ENCODE measurements around the gene PCDHGA2.
A peak's percentile ranks its signal among the peaks of the same experiment; 100 is the strongest.
"Not testable (repeated sequence)": the region's sequence is repeated elsewhere in the genome, so short reads cannot be mapped to it uniquely, and the experiment has no call there.

PCDHGA2 gene

DNA sequence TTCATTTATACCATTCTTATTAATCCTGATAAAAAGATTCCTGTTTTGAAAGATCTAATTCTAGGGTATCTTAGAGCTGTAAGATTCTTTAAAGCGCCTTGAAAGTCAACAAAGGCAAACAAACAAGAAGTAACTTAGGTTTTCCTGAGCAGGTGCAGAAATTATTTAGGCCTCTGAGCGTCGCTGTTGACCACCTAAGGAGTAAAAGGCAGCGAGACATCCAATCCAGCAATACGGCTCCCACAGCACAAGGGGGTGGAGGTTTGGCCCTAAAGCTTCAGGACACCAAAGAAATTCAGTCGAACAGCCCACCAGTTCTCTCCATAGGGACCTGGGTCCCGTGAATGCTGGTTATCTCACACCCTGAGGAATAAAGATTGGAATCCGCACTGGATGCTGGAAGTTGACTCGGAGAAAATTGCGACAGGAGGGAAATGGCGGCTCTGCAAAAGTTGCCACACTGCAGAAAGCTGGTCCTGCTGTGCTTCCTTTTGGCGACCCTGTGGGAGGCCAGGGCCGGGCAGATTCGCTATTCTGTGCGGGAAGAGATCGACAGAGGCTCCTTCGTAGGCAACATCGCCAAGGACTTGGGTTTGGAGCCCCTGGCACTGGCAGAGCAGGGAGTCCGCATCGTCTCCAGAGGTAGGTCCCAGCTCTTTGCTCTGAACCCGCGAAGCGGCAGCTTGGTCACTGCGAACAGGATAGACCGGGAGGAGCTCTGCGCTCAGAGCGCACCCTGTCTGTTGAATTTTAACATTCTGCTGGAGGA, at the start of gene PCDHGA2:
Gene PCDHGA2, plus strand, starts transcription at position 223 of the 769 bp plus-strand sequence.
- no peaks in the 10 kb centered on the region for H3K4me1 ChIP-seq (ENCODE audit: control insufficient read depth, insufficient read depth, low read length, unreplicated experiment)
- H3K4me3 ChIP-seq (ENCODE audit: low read depth, low read length), result peak within 1 kb of the TSS; percentile 70
- no peaks in the 10 kb centered on the region for H3K36me3 ChIP-seq (ENCODE audit: insufficient read depth, low read length)
- peaks cover 74% of the 10 kb centered on the region for H3K27me3 ChIP-seq (ENCODE audit: insufficient read depth, low read length)
- peak within 1 kb of the TSS; percentile 57 for H2AFZ ChIP-seq (ENCODE audit: low read length, unreplicated experiment)
- no peaks in the 10 kb centered on the region for H3K79me2 ChIP-seq (ENCODE audit: control insufficient read depth, insufficient read depth, low read length, unreplicated experiment)
- no peak within 1 kb of the TSS for H3K27ac ChIP-seq (ENCODE audit: low read depth, low read length)

GRCh38 chr5:141298376-141298775, 40.2 kb upstream of the PCDHGA2 start:
- no peaks in the 10 kb centered on the region for H3K4me1 ChIP-seq (ENCODE audit: control insufficient read depth, insufficient read depth, low read length, unreplicated experiment)
- no peak overlapping the region for H2AFZ ChIP-seq (ENCODE audit: low read length, unreplicated experiment)
- H3K27me3 ChIP-seq (ENCODE audit: insufficient read depth, low read length), result no peaks in the 10 kb centered on the region
- no peaks in the 10 kb centered on the region for H3K36me3 ChIP-seq (ENCODE audit: insufficient read depth, low read length)
- H3K27ac ChIP-seq (ENCODE audit: low read depth, low read length), result no peak overlapping the region
- H3K4me3 ChIP-seq (ENCODE audit: low read depth, low read length), result no peak overlapping the region
- H3K79me2 ChIP-seq (ENCODE audit: control insufficient read depth, insufficient read depth, low read length, unreplicated experiment), result no peaks in the 10 kb centered on the region

DNA sequence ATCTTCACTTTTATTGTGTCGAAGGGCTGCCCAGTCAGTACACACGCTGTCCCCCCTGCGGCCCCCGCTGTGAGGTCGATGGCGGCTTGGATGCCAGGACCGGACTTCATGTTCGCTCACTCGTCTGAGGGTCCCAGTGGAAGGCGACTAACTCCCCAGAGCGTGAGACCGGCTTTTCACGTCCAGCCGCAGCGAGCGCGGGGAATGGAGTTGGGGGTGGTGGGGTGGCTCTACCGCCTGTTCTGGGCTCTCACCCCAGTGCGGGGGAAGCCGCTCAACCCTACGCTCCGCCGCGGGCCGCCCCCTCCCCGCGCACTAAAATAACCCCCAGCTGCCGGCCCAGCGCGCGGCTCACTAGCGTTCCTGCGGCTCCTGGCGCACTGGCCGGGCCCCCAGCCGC, 34.8 kb upstream of the PCDHGA2 start, which contains the start of gene SLC25A2:
Gene SLC25A2, minus strand, starts transcription at position 294 of the 400 bp plus-strand sequence. Its CDS starts 184 bp downstream, at position 110.
- Histone ChIP-seq H3K27me3 (ENCODE audit: insufficient read depth, low read length) (no peaks in the 10 kb centered on the region), H3K79me2 (ENCODE audit: control insufficient read depth, insufficient read depth, low read length, unreplicated experiment) (no peaks in the 10 kb centered on the region), H3K36me3 (ENCODE audit: insufficient read depth, low read length) (peaks cover 3% of the 10 kb centered on the region; the same call in 1 of the 2 replicates), H3K4me1 (ENCODE audit: control insufficient read depth, insufficient read depth, low read length, unreplicated experiment) (no peaks in the 10 kb centered on the region), H2AFZ (ENCODE audit: low read length, unreplicated experiment) (no peak within 1 kb of the TSS), H3K4me3 (ENCODE audit: low read depth, low read length) (no peak within 1 kb of the TSS), H3K27ac (ENCODE audit: low read depth, low read length) (no peak within 1 kb of the TSS)

- Histone ChIP-seq H3K4me3 (ENCODE audit: low read depth, low read length) (no peak overlapping the region), H3K79me2 (ENCODE audit: control insufficient read depth, insufficient read depth, low read length, unreplicated experiment) (peaks cover 9% of the 10 kb centered on the region), H3K4me1 (ENCODE audit: control insufficient read depth, insufficient read depth, low read length, unreplicated experiment) (peaks cover 6% of the 10 kb centered on the region), H3K36me3 (ENCODE audit: insufficient read depth, low read length) (peaks cover 3% of the 10 kb centered on the region; the same call in 1 of the 2 replicates), H2AFZ (ENCODE audit: low read length, unreplicated experiment) (no peak overlapping the region), H3K27ac (ENCODE audit: low read depth, low read length) (no peak overlapping the region), H3K27me3 (ENCODE audit: insufficient read depth, low read length) (no peaks in the 10 kb centered on the region)
Measured at GRCh38 chr5:141306630-141307029, 31.9 kb upstream of the PCDHGA2 start.

DNA sequence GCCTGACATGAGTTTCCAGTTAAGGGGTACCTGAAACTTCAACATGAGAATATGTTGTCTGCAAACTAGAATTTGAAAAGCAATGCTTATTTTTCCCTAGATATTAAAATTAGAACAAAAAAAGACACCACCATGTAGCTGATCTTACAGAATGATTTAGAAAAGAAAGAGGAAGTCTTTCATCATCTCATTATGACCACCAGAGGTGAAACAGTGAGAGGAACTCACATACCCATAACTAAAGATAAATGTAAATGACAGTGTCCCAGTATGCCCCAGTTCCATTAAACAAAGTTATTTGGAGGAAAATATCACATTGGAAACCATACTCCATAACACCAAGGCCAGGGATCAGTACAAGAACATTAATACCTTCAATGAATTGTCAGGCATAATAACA, 24.8 kb upstream of the PCDHGA2 start:
- no peak overlapping the region for H3K4me3 ChIP-seq (ENCODE audit: low read depth, low read length)
- H3K4me1 ChIP-seq (ENCODE audit: control insufficient read depth, insufficient read depth, low read length, unreplicated experiment), result peaks cover 6% of the 10 kb centered on the region
- H3K27me3 ChIP-seq (ENCODE audit: insufficient read depth, low read length), result no peaks in the 10 kb centered on the region
- H2AFZ ChIP-seq (ENCODE audit: low read length, unreplicated experiment), result no peak overlapping the region
- H3K79me2 ChIP-seq (ENCODE audit: control insufficient read depth, insufficient read depth, low read length, unreplicated experiment), result peaks cover 55% of the 10 kb centered on the region
- peaks cover 41% of the 10 kb centered on the region for H3K36me3 ChIP-seq (ENCODE audit: insufficient read depth, low read length)
- H3K27ac ChIP-seq (ENCODE audit: low read depth, low read length), result no peak overlapping the region

GRCh38 chr5:141316963-141317362, 21.6 kb upstream of the PCDHGA2 start:
- H3K27ac ChIP-seq (ENCODE audit: low read depth, low read length); H3K4me1 ChIP-seq (ENCODE audit: control insufficient read depth, insufficient read depth, low read length, unreplicated experiment); H2AFZ ChIP-seq (ENCODE audit: low read length, unreplicated experiment); H3K4me3 ChIP-seq (ENCODE audit: low read depth, low read length); H3K27me3 ChIP-seq (ENCODE audit: insufficient read depth, low read length): not testable (repeated sequence)
- Histone ChIP-seq H3K79me2 (ENCODE audit: control insufficient read depth, insufficient read depth, low read length, unreplicated experiment) (peaks cover 58% of the 10 kb centered on the region), H3K36me3 (ENCODE audit: insufficient read depth, low read length) (peaks cover 53% of the 10 kb centered on the region)

- Histone ChIP-seq H3K79me2 (ENCODE audit: control insufficient read depth, insufficient read depth, low read length, unreplicated experiment) (peaks cover 45% of the 10 kb centered on the region), H3K4me1 (ENCODE audit: control insufficient read depth, insufficient read depth, low read length, unreplicated experiment) (no peaks in the 10 kb centered on the region), H3K4me3 (ENCODE audit: low read depth, low read length) (peak overlapping the region; percentile 89), H3K36me3 (ENCODE audit: insufficient read depth, low read length) (peaks cover 43% of the 10 kb centered on the region), H3K27me3 (ENCODE audit: insufficient read depth, low read length) (no peaks in the 10 kb centered on the region), H3K27ac (ENCODE audit: low read depth, low read length) (no peak overlapping the region), H2AFZ (ENCODE audit: low read length, unreplicated experiment) (no peak overlapping the region)
Measured at GRCh38 chr5:141319202-141319601, 19.4 kb upstream of the PCDHGA2 start.

GRCh38 chr5:141319699-141320098, 18.9 kb upstream of the PCDHGA2 start:
- Histone ChIP-seq H3K4me3 (ENCODE audit: low read depth, low read length) (peak overlapping the region; percentile 89), H3K79me2 (ENCODE audit: control insufficient read depth, insufficient read depth, low read length, unreplicated experiment) (peaks cover 44% of the 10 kb centered on the region), H2AFZ (ENCODE audit: low read length, unreplicated experiment) (no peak overlapping the region), H3K4me1 (ENCODE audit: control insufficient read depth, insufficient read depth, low read length, unreplicated experiment) (no peaks in the 10 kb centered on the region), H3K27me3 (ENCODE audit: insufficient read depth, low read length) (no peaks in the 10 kb centered on the region), H3K36me3 (ENCODE audit: insufficient read depth, low read length) (peaks cover 42% of the 10 kb centered on the region), H3K27ac (ENCODE audit: low read depth, low read length) (peak overlapping the region; percentile 94; the same call in 1 of the 2 replicates)

DNA sequence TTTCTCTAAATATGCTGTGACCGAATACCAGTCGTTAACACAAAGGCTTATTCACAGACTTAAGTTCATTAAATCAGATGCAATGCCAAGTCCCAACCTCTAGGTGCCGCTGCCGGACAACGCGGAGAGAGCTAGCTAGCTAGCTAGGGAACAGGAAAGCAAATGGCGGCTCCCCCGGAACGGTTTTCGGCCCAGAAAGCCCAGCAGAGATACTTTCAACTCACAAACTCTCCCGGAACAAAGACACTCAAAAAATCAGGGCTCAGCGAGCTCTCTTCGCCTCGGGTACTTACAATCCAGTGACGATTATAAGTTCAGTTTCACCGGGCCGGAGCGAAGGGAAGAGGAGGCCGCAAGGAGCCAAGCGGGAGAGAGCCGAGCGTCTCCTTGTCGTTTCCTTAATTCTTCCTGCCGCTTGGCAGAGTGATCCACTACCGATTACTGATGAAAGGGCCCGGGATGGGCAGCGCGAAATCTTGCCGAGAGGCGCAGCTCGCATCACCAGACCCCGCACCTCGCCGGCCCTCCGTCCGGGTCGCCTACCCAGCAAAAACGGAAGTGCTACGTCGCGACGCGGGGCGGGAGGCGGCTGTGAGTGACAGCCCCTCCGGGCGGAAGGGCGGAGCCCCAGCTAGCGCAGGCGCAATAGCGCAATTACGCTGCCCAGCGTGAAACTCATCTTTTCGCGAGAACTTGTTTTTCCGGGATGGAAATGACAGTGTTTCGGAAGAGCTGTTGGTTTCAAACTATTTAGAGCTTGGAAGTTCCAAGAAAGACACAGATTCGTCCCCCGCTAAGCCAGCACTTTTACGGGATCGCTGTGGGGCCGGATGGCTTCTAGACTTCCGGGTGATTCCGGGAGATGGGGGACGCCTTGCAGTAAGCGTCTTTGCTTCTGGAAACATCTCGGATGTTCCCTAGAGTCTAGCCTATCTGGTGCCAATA, 18.1 kb upstream of the PCDHGA2 start, which contains the start of gene TAF7:
Gene TAF7, minus strand, starts transcription at position 560 of the 945 bp plus-strand sequence. CDS start 740 bp downstream, outside the sequence.
- Histone ChIP-seq H3K79me2 (ENCODE audit: control insufficient read depth, insufficient read depth, low read length, unreplicated experiment) (peaks cover 37% of the 10 kb centered on the region), H3K4me3 (ENCODE audit: low read depth, low read length) (peak within 1 kb of the TSS; percentile 89)

DNA sequence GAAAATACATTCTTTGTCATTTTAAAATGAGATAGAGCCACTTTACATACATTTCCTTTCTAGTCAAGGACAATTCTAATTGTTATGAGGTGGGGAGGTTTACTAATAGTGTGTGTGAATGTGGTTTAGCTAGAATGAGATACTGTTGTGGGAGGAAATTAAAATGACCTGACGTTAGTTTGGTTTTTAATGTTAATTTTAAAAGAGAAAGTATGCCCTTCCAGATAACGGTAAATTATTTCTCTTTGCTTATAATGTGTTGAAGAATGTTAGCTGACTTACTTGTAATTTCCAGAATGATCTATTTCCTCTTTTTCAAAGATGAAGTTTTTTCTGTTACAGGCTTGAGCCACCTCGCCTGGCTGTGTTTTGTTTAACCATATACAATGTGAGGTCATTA, 16.3 kb upstream of the PCDHGA2 start:
- H3K4me3 ChIP-seq (ENCODE audit: low read depth, low read length), result no peak overlapping the region

More for the DNA sequence above, 18.1 kb upstream of the PCDHGA2 start, which contains the start of gene TAF7:
- Histone ChIP-seq H3K27ac (ENCODE audit: low read depth, low read length) (peak within 1 kb of the TSS; percentile 94), H3K36me3 (ENCODE audit: insufficient read depth, low read length) (peaks cover 39% of the 10 kb centered on the region), H3K4me1 (ENCODE audit: control insufficient read depth, insufficient read depth, low read length, unreplicated experiment) (no peaks in the 10 kb centered on the region), H2AFZ (ENCODE audit: low read length, unreplicated experiment) (peak within 1 kb of the TSS; percentile 79), H3K27me3 (ENCODE audit: insufficient read depth, low read length) (no peaks in the 10 kb centered on the region)

More for the DNA sequence above, 16.3 kb upstream of the PCDHGA2 start:
- Histone ChIP-seq H3K4me1 (ENCODE audit: control insufficient read depth, insufficient read depth, low read length, unreplicated experiment) (no peaks in the 10 kb centered on the region), H3K79me2 (ENCODE audit: control insufficient read depth, insufficient read depth, low read length, unreplicated experiment) (peaks cover 25% of the 10 kb centered on the region), H3K36me3 (ENCODE audit: insufficient read depth, low read length) (peaks cover 24% of the 10 kb centered on the region), H2AFZ (ENCODE audit: low read length, unreplicated experiment) (no peak overlapping the region), H3K27ac (ENCODE audit: low read depth, low read length) (no peak overlapping the region), H3K27me3 (ENCODE audit: insufficient read depth, low read length) (0 out of 2 replicates have a peak, but pooled peaks cover under 1% of the 10 kb centered on the region)

Measured in ACC112 (cell line).